ENCODE measurements around the gene DNAH1. TPM values are rescaled to one million over a fixed set of nuclear protein-coding genes. Genes with fewer than 3 reads are reported as not detected.

Gene DNAH1
- total RNA-seq, 1 donor from 2014 or later, result 8.9 TPM

- peaks cover 3% of the 10 kb centered on the region for H3K27me3 Mint-ChIP-seq (ENCODE audit: unreplicated experiment)
- no peak overlapping the region for H3K27ac Mint-ChIP-seq (ENCODE audit: unreplicated experiment)
- no peaks in the 10 kb centered on the region for H3K9me3 Mint-ChIP-seq (ENCODE audit: unreplicated experiment)
- H3K36me3 Mint-ChIP-seq (ENCODE audit: unreplicated experiment), result no peaks in the 10 kb centered on the region
- H3K4me1 Mint-ChIP-seq (ENCODE audit: low read depth, unreplicated experiment), result peaks cover 17% of the 10 kb centered on the region
- no peak overlapping the region for H3K4me3 Mint-ChIP-seq (ENCODE audit: unreplicated experiment)
- no peak for DNase-seq
- TF ChIP-seq CTCF (IDR thresholded peaks at IDR 0.05; ENCODE audit: partially characterized antibody, unreplicated experiment), result no peak
Measured at GRCh38 chr3:52437326-52438103, 121.4 kb downstream of the DNAH1 start.

DNA sequence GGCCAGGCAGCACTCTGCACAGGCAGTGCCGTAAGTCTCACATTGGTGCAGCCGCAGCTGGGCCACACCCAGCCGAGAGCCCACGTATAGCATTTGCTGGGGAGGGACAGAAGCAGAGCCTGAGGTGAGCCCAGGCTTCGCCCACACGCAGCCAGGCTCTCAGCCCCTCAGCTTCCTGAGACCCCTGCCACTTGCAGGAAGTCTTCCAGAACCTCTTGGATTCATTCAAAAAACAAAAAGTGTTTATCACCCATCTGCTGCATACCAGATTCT is 121.9 kb downstream of the DNAH1 start:
- H3K9me3 Mint-ChIP-seq (ENCODE audit: unreplicated experiment), result no peaks in the 10 kb centered on the region
- H3K27me3 Mint-ChIP-seq (ENCODE audit: unreplicated experiment), result peaks cover 1% of the 10 kb centered on the region
- DNase-seq, result no peak
- no peak overlapping the region for H3K27ac Mint-ChIP-seq (ENCODE audit: unreplicated experiment)
- peaks cover 16% of the 10 kb centered on the region for H3K4me1 Mint-ChIP-seq (ENCODE audit: low read depth, unreplicated experiment)
- no peaks in the 10 kb centered on the region for H3K36me3 Mint-ChIP-seq (ENCODE audit: unreplicated experiment)
- no peak for TF ChIP-seq CTCF (IDR thresholded peaks at IDR 0.05; ENCODE audit: partially characterized antibody, unreplicated experiment)
- no peak overlapping the region for H3K4me3 Mint-ChIP-seq (ENCODE audit: unreplicated experiment)

- no peak for DNase-seq
- no peaks in the 10 kb centered on the region for H3K36me3 Mint-ChIP-seq (ENCODE audit: unreplicated experiment)
- H3K27ac Mint-ChIP-seq (ENCODE audit: unreplicated experiment), result no peak overlapping the region
- TF ChIP-seq CTCF (IDR thresholded peaks at IDR 0.05; ENCODE audit: partially characterized antibody, unreplicated experiment), result no peak
- no peaks in the 10 kb centered on the region for H3K9me3 Mint-ChIP-seq (ENCODE audit: unreplicated experiment)
- peaks cover 1% of the 10 kb centered on the region for H3K27me3 Mint-ChIP-seq (ENCODE audit: unreplicated experiment)
- peaks cover 13% of the 10 kb centered on the region for H3K4me1 Mint-ChIP-seq (ENCODE audit: low read depth, unreplicated experiment)
- no peak overlapping the region for H3K4me3 Mint-ChIP-seq (ENCODE audit: unreplicated experiment)
Measured at GRCh38 chr3:52438579-52439425, 122.7 kb downstream of the DNAH1 start.

GRCh38 chr3:52439426-52440248 is 123.5 kb downstream of the DNAH1 start:
- TF ChIP-seq CTCF (IDR thresholded peaks at IDR 0.05; ENCODE audit: partially characterized antibody, unreplicated experiment), result no peak
- Mint-ChIP-seq H3K9me3 (ENCODE audit: unreplicated experiment) (no peaks in the 10 kb centered on the region), H3K4me1 (ENCODE audit: low read depth, unreplicated experiment) (peaks cover 8% of the 10 kb centered on the region), H3K36me3 (ENCODE audit: unreplicated experiment) (no peaks in the 10 kb centered on the region), H3K4me3 (ENCODE audit: unreplicated experiment) (no peak overlapping the region), H3K27ac (ENCODE audit: unreplicated experiment) (no peak overlapping the region), H3K27me3 (ENCODE audit: unreplicated experiment) (peaks cover 1% of the 10 kb centered on the region)
- DNase-seq, result no peak

Measured in glutamatergic neuron (in vitro differentiated cells).